Inflammatory macrophage treated with lipopolysaccharide for 4 hours (primary cell): ENCODE results near the gene CDK10.
"Not testable (repeated sequence)": the region's sequence is repeated elsewhere in the genome, so short reads cannot be mapped to it uniquely, and the experiment has no call there.

ENCODE experiments used
- DNase-seq: peaks from one replicate; pipeline ENCODE4 v3.0.0-alpha.2; 2020

Gene CDK10

DNA sequence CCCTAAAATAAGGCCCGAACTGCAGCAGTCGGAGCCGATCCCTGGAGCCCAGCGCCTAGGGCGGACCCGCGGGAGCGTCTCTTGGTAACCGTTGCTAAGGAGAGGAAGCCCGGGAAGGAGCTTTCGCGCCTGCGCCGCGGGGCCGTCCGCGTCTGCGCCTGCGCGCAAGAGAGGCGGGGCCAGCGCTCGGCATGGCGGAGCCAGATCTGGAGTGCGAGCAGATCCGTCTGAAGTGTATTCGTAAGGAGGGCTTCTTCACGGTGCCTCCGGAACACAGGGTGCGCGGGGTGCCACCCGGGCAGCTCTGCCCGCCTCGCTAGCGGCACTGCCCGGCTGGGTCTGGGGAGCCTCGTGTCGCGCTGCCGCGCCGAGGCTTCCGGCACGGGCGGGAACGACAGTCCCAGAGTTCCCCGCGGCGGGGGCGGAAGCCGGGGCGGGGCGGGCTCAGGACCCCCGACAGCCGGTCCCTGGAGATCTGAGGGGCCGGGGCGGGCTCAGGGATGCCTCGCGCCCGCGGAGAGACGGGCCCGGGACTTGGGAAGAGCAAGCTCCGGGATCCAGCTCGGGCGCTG, at the start of gene CDK10:
TSS of gene CDK10 (plus strand) at position 170 of the 572 bp plus-strand sequence. CDS start at position 192, 22 bp downstream.
- peak; percentile 88 for DNase-seq

GRCh38 chr16:89637379-89637778, 49.1 kb upstream of the CDK10 start:
- DNase-seq: no peak

DNA sequence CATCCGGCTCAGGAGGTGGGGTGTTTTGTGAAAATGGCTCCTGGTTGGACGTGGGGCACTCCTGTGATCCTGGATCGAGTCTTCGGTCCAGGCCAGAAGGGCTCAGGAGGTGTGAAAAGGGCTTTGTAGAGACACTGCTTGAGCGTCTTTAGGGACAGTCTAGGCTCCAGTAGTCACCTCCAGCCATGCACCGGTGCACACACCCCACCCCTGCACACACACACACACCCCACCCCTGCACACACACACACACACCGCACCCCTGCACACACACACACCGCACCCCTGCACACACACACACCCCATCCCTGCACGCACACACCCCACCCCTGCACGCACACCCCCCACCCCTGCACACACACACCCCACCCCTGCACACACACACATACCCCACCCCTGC, 48.0 kb upstream of the CDK10 start:
- no peak for DNase-seq

DNA sequence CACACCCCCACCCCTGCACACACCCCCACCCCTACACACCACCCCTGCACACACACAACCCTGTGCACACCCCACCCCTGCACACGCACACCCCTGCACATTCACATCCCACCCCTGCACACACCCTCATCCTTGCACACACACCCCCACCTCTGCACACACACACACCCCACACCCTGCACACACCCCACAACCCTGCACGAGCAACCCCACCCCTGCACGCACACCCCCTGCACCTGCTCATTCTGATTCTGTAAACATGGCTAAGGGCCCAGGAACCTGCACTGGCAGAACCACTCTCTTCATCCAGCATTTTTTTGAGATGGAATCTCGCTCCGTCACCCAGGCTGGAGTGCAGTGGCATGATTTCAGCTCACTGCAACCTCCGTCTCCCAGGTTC, 47.1 kb upstream of the CDK10 start:
- no peak for DNase-seq

DNA sequence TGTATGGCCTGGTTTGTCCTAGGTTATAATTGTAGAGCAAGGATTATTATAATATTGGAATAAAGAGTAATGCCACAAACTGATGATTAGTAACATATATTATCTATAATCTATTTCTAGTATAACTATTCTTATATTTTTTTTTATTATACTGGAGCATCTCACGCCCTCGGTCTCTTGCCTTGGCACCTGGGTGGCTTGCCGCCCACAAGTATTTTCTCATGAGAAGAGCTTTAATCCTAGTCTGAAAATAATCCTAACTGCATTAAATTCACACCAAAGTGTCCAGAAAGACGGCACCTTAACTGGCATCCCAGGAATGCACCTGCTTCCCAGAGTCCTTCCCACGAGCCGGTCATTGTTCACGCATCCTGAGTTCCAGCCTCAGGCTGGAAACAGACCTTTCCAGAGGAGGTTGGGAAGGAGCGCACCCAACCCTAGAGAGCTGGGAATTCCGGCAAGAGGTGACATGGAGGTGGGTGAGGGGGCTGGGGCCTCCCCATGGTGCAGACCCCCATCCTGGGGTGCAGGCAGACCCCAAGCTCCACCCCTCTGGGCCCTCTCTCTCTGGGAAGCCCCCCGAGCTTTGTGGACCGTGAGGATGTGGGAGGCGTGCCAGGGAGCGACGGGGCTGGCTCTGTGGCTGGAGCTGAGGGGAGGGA, 44.9 kb upstream of the CDK10 start:
- DNase-seq: no peak

GRCh38 chr16:89642574-89642973, 43.9 kb upstream of the CDK10 start:
- no peak for DNase-seq

DNA sequence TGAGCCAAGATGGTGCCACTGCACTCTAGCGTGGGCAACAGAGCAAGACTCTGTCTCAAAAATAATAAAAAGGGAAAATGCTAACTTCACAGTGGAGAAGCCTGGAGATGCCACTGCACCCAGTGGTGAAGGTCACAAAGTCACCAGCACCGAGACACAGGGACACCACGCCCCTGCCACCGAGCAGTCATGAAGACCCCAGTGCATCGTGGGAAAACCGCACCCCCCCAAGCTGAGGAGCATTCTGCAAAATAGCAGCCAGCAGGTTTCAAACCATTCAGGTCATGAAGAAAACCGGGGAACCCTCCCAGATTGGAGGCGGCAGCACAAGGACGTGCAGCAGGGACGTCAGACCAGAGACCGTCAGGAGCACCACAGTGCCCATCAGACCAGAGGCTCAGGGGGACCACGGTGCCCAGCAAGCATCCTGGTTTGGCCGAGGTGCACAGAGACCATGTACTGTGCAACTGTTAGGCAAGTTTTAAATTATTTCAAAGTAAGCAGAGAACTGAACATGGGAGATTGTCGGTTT, 42.7 kb upstream of the CDK10 start:
- no peak for DNase-seq

DNA sequence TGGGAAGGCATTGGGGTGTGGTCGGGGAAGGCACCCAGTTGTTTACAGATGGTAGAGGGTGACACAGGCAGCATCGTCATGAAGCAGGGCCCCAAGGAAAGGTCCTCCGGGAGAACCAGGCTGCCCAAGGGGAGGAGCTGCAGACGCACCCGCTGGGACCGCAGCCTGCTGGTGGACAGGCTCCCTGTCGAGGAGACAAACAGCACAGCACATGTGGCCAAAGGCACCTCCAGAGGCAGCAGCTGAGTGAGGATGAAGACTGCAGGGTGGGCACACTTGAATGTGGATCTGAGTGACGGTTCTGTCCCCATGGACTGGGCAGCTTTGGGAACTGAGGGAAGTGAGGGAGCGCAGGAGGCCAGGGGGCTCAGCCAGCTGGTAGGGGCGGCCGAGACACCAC, 41.4 kb upstream of the CDK10 start:
- DNase-seq: no peak

DNA sequence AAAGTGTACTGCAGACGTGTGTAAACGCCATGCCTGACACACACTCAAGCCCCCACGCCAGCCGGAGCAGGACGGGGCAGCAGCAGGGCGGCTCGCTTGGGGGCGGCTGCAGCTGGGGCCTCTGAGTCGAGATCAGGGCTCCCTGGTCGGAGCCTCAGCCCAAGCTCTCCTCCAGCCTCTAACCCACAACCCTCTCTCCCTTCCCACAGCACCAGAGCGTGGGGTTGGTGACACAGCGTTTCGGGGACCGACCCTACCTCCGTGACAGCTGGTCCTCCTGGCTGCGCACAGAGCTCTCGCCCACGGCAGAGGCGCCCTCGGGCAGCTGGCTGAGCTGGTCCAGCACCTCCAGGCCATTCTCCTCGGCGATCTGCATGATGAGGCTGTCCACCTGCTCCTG, 40.2 kb upstream of the CDK10 start:
- no peak for DNase-seq

- DNase-seq: no peak
Observed at GRCh38 chr16:89646906-89647305, 39.6 kb upstream of the CDK10 start.

DNA sequence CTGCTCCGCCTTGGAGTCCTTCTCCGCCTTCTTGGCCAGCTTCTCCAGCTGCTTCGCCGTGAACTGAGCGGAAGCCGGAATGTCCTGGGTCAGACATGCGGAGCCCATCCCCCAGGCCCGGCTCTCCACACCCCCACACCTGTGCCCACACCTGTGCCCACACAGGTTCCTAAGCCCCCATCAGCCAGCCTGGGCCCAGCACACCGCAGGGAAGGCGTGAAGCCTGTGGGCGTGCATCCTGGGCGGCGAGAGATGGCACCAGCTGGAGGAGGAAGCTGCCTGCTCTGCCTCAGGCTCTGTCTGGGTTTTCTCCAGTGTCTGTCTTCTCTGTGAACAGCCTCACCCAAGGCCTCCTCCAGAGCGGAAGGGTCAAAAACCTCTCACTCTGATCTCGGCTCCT, 34.9 kb upstream of the CDK10 start:
- no peak for DNase-seq

DNA sequence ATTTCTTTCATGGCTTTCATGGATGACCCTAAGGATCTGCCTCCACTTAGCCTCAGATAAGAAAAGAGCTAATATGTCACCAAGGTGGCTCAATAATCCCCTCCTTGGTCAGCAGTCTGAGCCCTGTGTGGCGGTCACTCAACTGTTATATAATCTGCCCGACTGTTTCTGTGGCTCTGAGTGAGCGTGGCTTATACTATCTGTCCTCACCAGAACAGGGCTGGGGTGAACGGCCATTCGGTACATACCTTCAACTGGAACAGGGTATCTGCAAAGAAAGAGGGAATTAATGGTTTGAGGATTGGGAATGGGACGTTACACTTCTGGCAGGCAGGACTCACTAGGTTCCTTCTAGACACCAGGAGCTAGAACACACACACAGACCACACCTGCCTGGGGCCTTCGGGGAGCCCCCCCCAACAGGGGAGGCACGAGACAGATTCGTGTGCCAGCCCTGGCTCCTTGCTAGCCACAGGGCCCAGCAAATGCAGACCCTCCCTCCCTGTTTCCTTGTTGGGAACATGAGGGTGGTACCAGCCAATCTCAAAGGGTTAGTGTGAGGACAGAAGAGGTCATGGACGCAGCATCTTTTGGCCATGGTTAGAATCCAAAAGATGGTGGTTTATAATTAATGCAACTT, 32.7 kb upstream of the CDK10 start:
- no peak for DNase-seq

DNA sequence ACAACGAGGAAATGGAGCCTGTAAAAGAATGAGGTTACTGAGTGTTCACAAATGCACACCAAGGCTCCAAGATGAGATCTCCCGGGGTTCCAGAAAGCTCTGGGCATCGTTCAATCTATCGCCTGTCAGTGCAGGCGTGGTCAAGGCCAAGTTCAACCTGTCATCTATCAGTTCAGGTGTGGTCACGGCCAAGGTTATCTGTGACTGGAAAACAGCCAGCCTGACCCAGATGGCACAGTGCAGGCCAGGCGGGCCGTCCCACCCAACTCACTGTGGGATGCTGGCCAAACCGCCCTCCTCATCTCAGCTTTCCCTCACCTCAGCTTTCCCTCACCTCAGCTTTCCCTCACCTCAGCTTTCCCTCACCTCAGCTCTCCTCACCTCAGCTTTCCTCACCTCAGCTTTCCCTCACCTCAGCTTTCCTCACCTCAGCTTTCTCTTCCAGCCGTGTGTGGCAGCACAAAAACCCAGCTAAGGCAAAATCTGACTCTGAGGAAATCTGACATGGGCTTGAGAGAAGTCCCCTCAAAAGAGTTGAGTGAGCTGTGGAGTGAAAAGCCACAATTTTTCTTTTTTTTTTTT, 31.3 kb upstream of the CDK10 start:
- DNase-seq: no peak

GRCh38 chr16:89656435-89657121, 29.9 kb upstream of the CDK10 start:
- DNase-seq: no peak

DNA sequence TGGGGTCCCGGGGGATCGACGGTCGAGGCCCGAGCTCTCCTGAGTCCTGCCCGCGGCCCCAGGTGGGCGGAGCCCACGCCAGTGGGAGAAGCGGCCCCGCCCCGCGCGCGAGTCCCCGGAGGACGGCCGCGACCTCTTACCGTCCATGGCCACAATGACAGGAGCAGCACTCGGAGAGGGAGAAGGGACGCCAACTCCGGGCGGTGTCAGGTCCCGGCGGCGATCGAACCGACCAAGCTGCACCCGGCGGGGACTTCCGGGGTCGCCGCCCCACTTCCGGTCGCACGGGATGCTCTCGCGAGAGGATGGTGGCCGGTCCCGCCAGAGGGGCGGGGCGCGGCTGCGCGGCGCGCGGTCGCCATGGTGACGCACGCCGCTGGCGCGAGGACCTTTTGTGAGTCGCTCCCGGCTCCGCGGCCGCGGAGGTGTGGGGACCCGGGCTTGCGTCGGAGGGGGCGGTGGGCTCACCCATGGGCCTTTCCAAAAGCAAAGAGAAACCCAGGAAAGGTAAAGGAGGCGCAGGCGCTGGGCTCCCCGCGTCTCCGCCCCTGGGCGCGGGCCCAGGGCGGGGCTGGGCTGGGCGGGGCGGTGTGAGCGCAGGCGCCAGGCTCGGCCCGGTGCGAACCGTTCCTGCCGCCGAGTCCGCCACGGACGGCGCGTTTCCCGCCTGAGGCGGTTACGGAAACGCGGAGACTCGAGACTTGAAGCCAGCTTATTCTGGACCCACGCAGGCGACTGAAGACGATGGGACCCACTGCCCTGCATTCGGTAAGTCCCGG, 28.9 kb upstream of the CDK10 start, which contains the start of the genes CHMP1A and SPATA33:
TSS of gene CHMP1A (minus strand) at position 267 of the 779 bp plus-strand sequence. CDS start at position 147, 120 bp downstream.
TSS of gene SPATA33 (plus strand) at position 395 of the 779 bp plus-strand sequence. CDS start at position 471, 76 bp downstream.
- DNase-seq: peak; percentile 89

DNA sequence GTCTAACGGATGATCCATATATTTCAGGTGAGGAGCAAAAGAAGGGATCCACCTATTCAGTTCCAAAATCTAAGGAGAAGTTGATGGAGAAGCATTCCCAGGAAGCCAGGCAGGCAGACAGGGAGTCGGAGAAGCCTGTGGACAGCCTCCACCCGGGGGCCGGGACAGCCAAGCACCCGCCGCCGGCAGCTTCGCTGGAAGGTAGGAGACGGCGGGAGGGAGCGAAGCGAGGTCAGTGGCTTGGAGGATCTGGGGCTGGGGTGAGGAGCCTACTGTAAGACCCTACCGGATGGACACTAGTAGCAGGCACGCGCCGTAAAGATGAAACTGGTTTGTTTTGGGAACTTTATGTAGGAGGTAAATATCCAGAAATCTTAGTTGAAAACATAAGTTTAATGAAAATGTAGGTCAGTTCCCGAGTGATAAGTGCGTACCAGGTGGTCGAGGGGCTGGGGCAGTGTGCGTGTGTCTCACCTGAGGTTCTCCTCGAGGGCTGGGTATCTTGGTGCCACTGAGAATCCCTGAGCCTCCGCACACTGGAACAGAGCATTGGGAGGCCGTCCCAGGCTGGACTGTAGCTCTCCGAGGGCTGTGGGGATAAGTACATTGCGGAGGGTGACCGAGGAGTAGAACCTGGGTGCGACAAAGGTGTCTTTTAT, 28.1 kb upstream of the CDK10 start:
- no peak for DNase-seq

DNA sequence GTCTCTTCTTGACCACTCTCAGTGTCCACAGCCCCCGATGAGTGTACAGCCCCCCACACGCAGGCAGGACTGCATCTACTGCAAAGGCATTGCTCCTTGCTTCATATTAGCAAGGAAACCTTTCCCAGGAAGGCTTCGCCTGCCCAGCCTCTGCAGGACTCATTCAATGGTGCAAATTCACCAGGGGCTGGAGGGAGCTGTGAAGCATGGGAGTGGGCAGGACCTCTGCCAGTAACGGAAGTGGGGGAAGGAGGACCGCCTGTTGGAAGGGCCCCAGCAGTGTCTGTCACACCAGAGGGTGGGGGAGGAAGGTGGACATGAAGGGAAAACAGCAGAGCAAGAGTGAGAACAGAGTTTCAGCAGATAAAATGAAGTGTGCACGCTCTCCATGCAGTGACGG, 26.3 kb upstream of the CDK10 start:
- DNase-seq: no peak

DNA sequence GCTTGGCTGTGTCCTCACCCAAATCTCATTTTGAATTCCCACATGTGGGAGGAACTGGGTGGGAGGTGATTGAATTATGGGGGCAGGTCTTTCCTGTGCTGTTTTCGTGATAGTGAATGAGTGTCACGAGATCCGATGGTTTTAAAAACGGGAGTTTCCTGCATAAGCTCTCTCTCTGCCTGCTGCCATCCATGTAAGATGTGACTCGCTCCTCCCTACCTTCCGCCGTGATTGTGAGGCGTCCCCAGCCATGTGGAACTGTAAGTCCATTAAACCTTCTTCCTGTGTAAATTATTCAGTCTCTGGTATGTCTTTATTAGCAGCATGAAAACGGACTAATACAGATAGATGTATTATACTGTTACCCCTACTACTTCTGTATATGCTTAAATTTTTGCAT, 25.3 kb upstream of the CDK10 start:
- no peak for DNase-seq

GRCh38 chr16:89664238-89664637, 22.3 kb upstream of the CDK10 start:
- DNase-seq: not testable (repeated sequence)

DNA sequence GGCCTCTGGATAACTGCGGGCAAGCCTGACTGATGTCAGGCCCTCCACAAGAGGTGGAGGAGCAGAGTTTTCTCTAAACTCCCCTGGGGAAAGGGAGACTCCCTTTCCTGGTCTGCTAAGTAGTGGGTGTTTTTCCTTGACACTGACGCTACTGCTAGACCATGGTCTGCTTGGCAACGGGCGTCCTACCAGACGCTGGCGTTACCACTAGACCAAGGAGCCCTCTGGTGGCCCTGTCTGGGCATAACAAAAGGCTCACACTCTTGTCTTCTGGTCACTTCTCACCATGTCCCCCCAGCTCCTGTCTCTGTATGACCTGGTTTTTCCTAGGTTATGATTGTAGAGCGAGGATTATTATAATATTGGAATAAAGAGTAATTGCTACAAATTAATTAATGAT, 19.5 kb upstream of the CDK10 start:
- DNase-seq: not testable (repeated sequence)

- no peak for DNase-seq
Observed at GRCh38 chr16:89667633-89668032, 18.9 kb upstream of the CDK10 start.

DNA sequence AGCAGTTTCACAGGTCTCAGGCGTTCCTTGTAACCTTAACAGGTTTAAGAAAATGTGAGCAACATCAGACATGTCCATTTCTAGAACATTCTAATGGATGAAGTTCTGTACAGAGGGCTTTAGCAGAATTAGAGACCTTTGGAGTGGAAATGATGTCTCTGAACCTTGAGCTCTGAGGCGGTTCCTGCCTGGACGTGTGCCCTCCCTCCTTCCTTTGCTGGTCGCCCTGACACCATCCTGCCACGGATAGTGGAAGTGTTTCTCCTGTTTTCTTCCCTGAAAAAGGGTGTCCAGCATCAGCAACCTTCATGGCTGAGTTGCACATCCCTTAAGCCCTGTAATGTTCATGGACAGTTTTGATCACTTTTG, 17.7 kb upstream of the CDK10 start:
- DNase-seq: no peak
